HepG2 (cell line): ENCODE measurements around the gene REELD1. TPM values are rescaled to one million over a fixed set of nuclear protein-coding genes. Genes with fewer than 3 reads are reported as not detected.

Experiments
- ETS1 ChIP-seq: sonication (generic); formaldehyde crosslinking; IDR thresholded peaks from 2 replicates; pipeline ENCODE4 v1.4.0; 2020; ENCODE audit warnings: missing genetic modification reagents
- FOSL1 ChIP-seq: sonication (generic); formaldehyde crosslinking; IDR thresholded peaks from 2 replicates; pipeline ENCODE4 v1.9.0; 2021; ENCODE audit warnings: missing genetic modification reagents, borderline replicate concordance
- FOXC1 ChIP-seq: sonication (generic); formaldehyde crosslinking; IDR thresholded peaks from 2 replicates; pipeline ENCODE4 v1.8.0; 2022; ENCODE audit warnings: mild to moderate bottlenecking, missing genetic modification reagents, borderline replicate concordance
- HMGXB4 ChIP-seq, 2 experiments: sonication (generic) in 1 of 2; formaldehyde crosslinking in 1 of 2; IDR thresholded peaks; 2 replicates each; pipeline versions ENCODE4 v1.4.0 to v1.6.1; 2018 to 2020; ENCODE audit warnings: missing genetic modification reagents in 2 of 2, borderline replicate concordance in 1 of 2, low read depth in 1 of 2, mild to moderate bottlenecking in 1 of 2, missing biosample characterization in 1 of 2
- ISX ChIP-seq: sonication (generic); formaldehyde crosslinking; conservative IDR thresholded peaks from 2 replicates; pipeline ENCODE4 v1.5.0; 2020; ENCODE audit warnings: missing genetic modification reagents
- LCORL ChIP-seq, 2 experiments: fragments of 450-650 bp in 1 of 2; sonication (generic) in 1 of 2; formaldehyde crosslinking in 1 of 2; IDR thresholded peaks; 2 replicates each; pipeline versions ENCODE4 v1.5.0 to v1.6.1; 2017 to 2020; ENCODE audit warnings: antibody characterized with exemption in 1 of 2, missing genetic modification reagents in 1 of 2
- NR2F6 ChIP-seq, 2 experiments: IDR thresholded peaks; 2 replicates each; pipeline ENCODE4 v1.6.1; 2016; ENCODE audit warnings: antibody characterized with exemption in 1 of 2, mild to moderate bottlenecking in 1 of 2
- PBX2 ChIP-seq: IDR thresholded peaks from 2 replicates; pipeline ENCODE4 v1.6.1; 2016; ENCODE audit warnings: control low read depth
- RBAK ChIP-seq: sonication (generic); formaldehyde crosslinking; IDR thresholded peaks from 2 replicates; pipeline ENCODE4 v1.5.1; 2020; ENCODE audit warnings: mild to moderate bottlenecking, missing genetic modification reagents
- SP5 ChIP-seq: IDR thresholded peaks from 2 replicates; pipeline ENCODE4 v1.6.1; 2016; ENCODE audit warnings: low read depth, borderline replicate concordance
- THYN1 ChIP-seq: sonication (generic); formaldehyde crosslinking; IDR thresholded peaks from 2 replicates; pipeline ENCODE4 v1.8.1; 2023; ENCODE audit warnings: low read depth, mild to moderate bottlenecking, moderate library complexity, missing genetic modification reagents, borderline replicate concordance
- ZBTB8A ChIP-seq: sonication (generic); formaldehyde crosslinking; IDR thresholded peaks from 2 replicates; pipeline ENCODE4 v1.4.0; 2020; ENCODE audit warnings: mild to moderate bottlenecking, low read depth, missing genetic modification reagents, borderline replicate concordance
- ZFP36 ChIP-seq: fragments of 150-350 bp; IDR thresholded peaks from 2 replicates; pipeline ENCODE4 v1.6.1; 2018; ENCODE audit warnings: borderline replicate concordance, low read length, low read depth; ENCODE audit not compliant: partially characterized antibody
- ZNF124 ChIP-seq: sonication (generic); formaldehyde crosslinking; IDR thresholded peaks from 2 replicates; pipeline ENCODE4 v1.4.0; 2020; ENCODE audit warnings: missing genetic modification reagents
- ZNF18 ChIP-seq: sonication (generic); formaldehyde crosslinking; IDR thresholded peaks from 2 replicates; pipeline ENCODE4 v1.8.0; 2022; ENCODE audit warnings: mild to moderate bottlenecking, missing genetic modification reagents; ENCODE audit not compliant: insufficient replicate concordance
- ZNF180 ChIP-seq: sonication (generic); formaldehyde crosslinking; IDR thresholded peaks from 2 replicates; pipeline ENCODE4 v1.4.0; 2020; ENCODE audit warnings: low read depth, missing genetic modification reagents, borderline replicate concordance
- ZNF292 ChIP-seq: sonication (generic); formaldehyde crosslinking; IDR thresholded peaks from 2 replicates; pipeline ENCODE4 v1.8.1; 2022; ENCODE audit warnings: mild to moderate bottlenecking, low read depth, missing genetic modification reagents, borderline replicate concordance
- ZNF446 ChIP-seq: sonication (generic); formaldehyde crosslinking; IDR thresholded peaks from 2 replicates; pipeline ENCODE4 v1.5.0; 2020; ENCODE audit warnings: mild to moderate bottlenecking, missing genetic modification reagents
- ZNF674 ChIP-seq: sonication (generic); formaldehyde crosslinking; IDR thresholded peaks from 2 replicates; pipeline ENCODE4 v1.5.0; 2020; ENCODE audit warnings: low read depth, mild to moderate bottlenecking, missing genetic modification reagents
- ZNF709 ChIP-seq: sonication (generic); formaldehyde crosslinking; IDR thresholded peaks from 2 replicates; pipeline ENCODE4 v1.5.0; 2020; ENCODE audit warnings: mild to moderate bottlenecking, missing genetic modification reagents
- ZNF740 ChIP-seq: sonication (generic); formaldehyde crosslinking; IDR thresholded peaks from 2 replicates; pipeline ENCODE4 v1.4.0; 2020; ENCODE audit warnings: missing genetic modification reagents
- polyA plus RNA-seq, 8 experiments: library from polyadenylated mRNA; depleted of rRNA in 3 of 8; stranded (reverse) in 7 of 8; unstranded in 1 of 8; fragments of >200 nt; fragmentation: Illumina TruSeq in 4 of 8; extraction: Trizol in 4 of 8; gene quantifications; 2 replicates each; pipeline versions ENCODE4 v1.2.1 to v1.2.3, GENCODE V29; 2011 to 2016; ENCODE audit warnings: low read depth in 4 of 8, missing spikeins in 1 of 8, mixed read lengths in 1 of 8; ENCODE audit not compliant: insufficient read depth in 1 of 8
- total RNA-seq, 5 experiments: library from RNA; depleted of rRNA; stranded (reverse); fragments of >200 nt; fragmentation: Illumina TruSeq; extraction: Trizol; gene quantifications; 2 replicates each; pipeline ENCODE4 v1.2.3, GENCODE V29; 2016; ENCODE audit warnings: low read depth in 1 of 5

Gene REELD1
- total and polyA plus RNA-seq, 2 of the 13 experiments (the other 11 are each of a cell fraction or from before 2014, with no cell fraction given), result 0.04 to 0.26 TPM

GRCh38 chr4:146175541-146176453 is 38.5 kb upstream of the REELD1 start, which contains the start of gene LSM6 (continued):
- TF ChIP-seq ZFP36 (no peak), SP5 (no peak), ZNF124 (CRISPR knock-in tag) (no peak), ISX (CRISPR knock-in tag) (no peak), THYN1 (no peak), ZNF674 (no peak), ZNF740 (CRISPR knock-in tag) (no peak), ETS1 (CRISPR knock-in tag) (no peak), NR2F6 (IDR thresholded peaks at IDR 0.05) (no peak), NR2F6 (CRISPR knock-in tag; IDR thresholded peaks at IDR 0.05) (no peak), HMGXB4 (CRISPR knock-in tag; IDR thresholded peaks at IDR 0.05; ENCODE audit: borderline replicate concordance in 1 of 2, low read depth in 1 of 2) (peak; percentile 71 to 96; a peak in 3 of 4 replicates), PBX2 (CRISPR knock-in tag) (no peak), FOSL1 (CRISPR knock-in tag) (no peak), RBAK (no peak), ZNF709 (CRISPR knock-in tag) (no peak), FOXC1 (no peak), ZNF18 (CRISPR knock-in tag) (no peak), LCORL (IDR thresholded peaks at IDR 0.05) (0 out of 2 replicates have a peak, but pooled peaks have one; percentile 7), LCORL (CRISPR knock-in tag; IDR thresholded peaks at IDR 0.05) (peak; percentile 30; the same call in 1 of the 2 replicates), ZNF180 (CRISPR knock-in tag) (no peak), ZNF292 (CRISPR knock-in tag) (no peak), ZBTB8A (CRISPR knock-in tag) (no peak), ZNF446 (CRISPR knock-in tag) (no peak)
